Neural cell (in vitro differentiated cells): ENCODE data around the gene NEURL1.

Experiments
- CTCF ChIP-seq: fragments of 450-650 bp; IDR thresholded peaks from 2 replicates; pipeline ENCODE4 v1.5.1; 2014; ENCODE audit warnings: antibody characterized with exemption, mild to moderate bottlenecking, moderate library complexity; ENCODE audit not compliant: poor library complexity, severe bottlenecking
- MXI1 ChIP-seq: fragments of 450-650 bp; conservative IDR thresholded peaks from 2 replicates; pipeline ENCODE4 v1.6.1; 2014; ENCODE audit warnings: antibody characterized with exemption, mild to moderate bottlenecking; ENCODE audit not compliant: poor library complexity, severe bottlenecking

GRCh38 chr10:103551619-103552602 lies 58.4 kb downstream of the NEURL1 start:
- TF ChIP-seq CTCF (no peak), MXI1 (no peak)
